OCI-LY1 (cell line): Measurements from ENCODE around the gene ZNF615.

Experiments
- CTCF ChIP-seq: fragments of 200-600 bp; sonication (generic), shearing (Covaris generic); IDR thresholded peaks from 2 replicates; pipeline ENCODE4 v1.5.1; 2017; ENCODE audit warnings: mild to moderate bottlenecking, antibody characterized with exemption, low read length, moderate library complexity, mixed read lengths
- EZH2 ChIP-seq: fragments of 200-600 bp; sonication (generic), shearing (Covaris generic); IDR thresholded peaks from 2 replicates; pipeline ENCODE4 v1.8.0; 2017; ENCODE audit warnings: borderline replicate concordance, mixed run types, mild to moderate bottlenecking, antibody characterized with exemption, low read length, moderate library complexity, mixed read lengths

- TF ChIP-seq CTCF: no peak
- TF ChIP-seq EZH2: no peak
These were observed 24.6 kb downstream of the ZNF615 start for GRCh38 chr19:51983361-51983760.
